ENCODE results near the gene FRRS1. TPM values are rescaled to one million over a fixed set of nuclear protein-coding genes. Genes with fewer than 3 reads are reported as not detected.

Gene FRRS1
- total RNA-seq, 1 experiment from 2014 or later: 12.1 TPM

DNA sequence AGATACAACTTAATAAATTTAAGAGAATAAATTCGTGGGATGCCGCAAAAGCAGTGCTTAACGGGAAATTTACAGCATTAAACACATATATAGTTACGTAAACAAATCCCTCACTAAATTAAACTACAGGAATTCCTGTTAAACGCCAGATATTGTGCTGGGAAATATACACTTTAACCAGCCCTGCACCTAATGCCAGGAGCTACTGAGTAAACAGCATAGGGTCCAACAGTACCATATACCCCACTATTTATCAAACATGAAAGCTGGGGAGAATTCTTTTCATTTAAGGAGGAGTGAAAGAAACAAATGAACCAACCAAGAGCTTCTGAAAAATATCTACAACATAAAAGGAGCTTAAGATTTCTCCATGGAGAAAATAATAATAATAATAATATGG lies 11.7 kb downstream of the FRRS1 start:
- peaks cover under 1% of the 10 kb centered on the region for H3K36me3 ChIP-seq (ENCODE audit: insufficient read depth, low read length, poor library complexity, severe bottlenecking)
- ChIA-PET CTCF (no interaction called here), POLR2A (ENCODE audit: low non-redundant PET) (no interaction called here)
- H3K9me3 ChIP-seq (ENCODE audit: low read depth, low read length, poor library complexity, severe bottlenecking): peaks cover 10% of the 10 kb centered on the region
- DNase-seq (ENCODE audit: low spot score): no peak
- intact Hi-C loops (cut with micrococcal nuclease; ENCODE audit: unreplicated experiment): no loop called here
- H3K27me3 ChIP-seq (replicated peaks; ENCODE audit: insufficient read depth, low read depth, low read length, poor library complexity): no peaks in the 10 kb centered on the region
- H3K27ac ChIP-seq (ENCODE audit: low read depth, low read length, poor library complexity, severe bottlenecking): no peak overlapping the region
- TF ChIP-seq EZH2 (IDR thresholded peaks at IDR 0.05; ENCODE audit: borderline replicate concordance, low read depth, low read length, poor library complexity, severe bottlenecking): no peak
- TF ChIP-seq, protein P1, sequence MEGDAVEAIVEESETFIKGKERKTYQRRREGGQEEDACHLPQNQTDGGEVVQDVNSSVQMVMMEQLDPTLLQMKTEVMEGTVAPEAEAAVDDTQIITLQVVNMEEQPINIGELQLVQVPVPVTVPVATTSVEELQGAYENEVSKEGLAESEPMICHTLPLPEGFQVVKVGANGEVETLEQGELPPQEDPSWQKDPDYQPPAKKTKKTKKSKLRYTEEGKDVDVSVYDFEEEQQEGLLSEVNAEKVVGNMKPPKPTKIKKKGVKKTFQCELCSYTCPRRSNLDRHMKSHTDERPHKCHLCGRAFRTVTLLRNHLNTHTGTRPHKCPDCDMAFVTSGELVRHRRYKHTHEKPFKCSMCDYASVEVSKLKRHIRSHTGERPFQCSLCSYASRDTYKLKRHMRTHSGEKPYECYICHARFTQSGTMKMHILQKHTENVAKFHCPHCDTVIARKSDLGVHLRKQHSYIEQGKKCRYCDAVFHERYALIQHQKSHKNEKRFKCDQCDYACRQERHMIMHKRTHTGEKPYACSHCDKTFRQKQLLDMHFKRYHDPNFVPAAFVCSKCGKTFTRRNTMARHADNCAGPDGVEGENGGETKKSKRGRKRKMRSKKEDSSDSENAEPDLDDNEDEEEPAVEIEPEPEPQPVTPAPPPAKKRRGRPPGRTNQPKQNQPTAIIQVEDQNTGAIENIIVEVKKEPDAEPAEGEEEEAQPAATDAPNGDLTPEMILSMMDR (conservative IDR thresholded peaks at IDR 0.05; ENCODE audit: low read depth, low read length): no peak
- no TSS peak for BruUV-seq (replicated peaks)
- H3K4me1 ChIP-seq (ENCODE audit: insufficient read depth, low read length, poor library complexity, severe bottlenecking): peaks cover 20% of the 10 kb centered on the region
- H3K4me3 ChIP-seq (ENCODE audit: low read depth, low read length, poor library complexity, severe bottlenecking): no peak overlapping the region

DNA sequence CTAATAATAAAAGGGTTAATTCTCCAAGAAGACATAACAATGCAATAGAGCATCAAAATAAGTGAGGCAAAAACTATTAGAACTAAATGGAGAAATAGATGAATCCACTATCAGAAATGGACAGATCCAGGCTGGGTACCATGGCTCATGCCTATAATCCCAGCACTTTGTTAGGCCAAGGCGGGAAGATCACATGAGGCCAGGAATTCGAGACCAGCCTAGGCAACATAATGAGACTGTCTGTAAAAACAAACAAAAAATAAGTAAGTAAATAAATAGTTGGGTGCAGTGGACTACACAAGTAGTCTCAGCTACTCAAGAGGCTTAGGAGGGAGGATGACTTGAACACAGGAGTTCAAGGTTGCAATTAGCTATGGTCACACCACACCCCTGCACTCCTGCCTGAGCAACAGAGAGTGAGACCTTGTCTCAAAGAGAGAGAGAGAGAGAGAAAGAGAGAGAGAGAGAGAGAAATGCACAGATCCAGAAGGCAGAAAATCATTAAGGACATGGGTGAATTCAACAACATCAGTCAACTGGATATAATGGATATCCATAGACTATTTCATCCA lies 12.3 kb downstream of the FRRS1 start:
- no peak overlapping the region for H3K4me3 ChIP-seq (ENCODE audit: low read depth, low read length, poor library complexity, severe bottlenecking)
- H3K9me3 ChIP-seq (ENCODE audit: low read depth, low read length, poor library complexity, severe bottlenecking): peaks cover 5% of the 10 kb centered on the region
- peaks cover 20% of the 10 kb centered on the region for H3K4me1 ChIP-seq (ENCODE audit: insufficient read depth, low read length, poor library complexity, severe bottlenecking)
- no TSS peak for BruUV-seq (replicated peaks)
- H3K27ac ChIP-seq (ENCODE audit: low read depth, low read length, poor library complexity, severe bottlenecking): no peak overlapping the region
- H3K36me3 ChIP-seq (ENCODE audit: insufficient read depth, low read length, poor library complexity, severe bottlenecking): no peaks in the 10 kb centered on the region
- ChIA-PET CTCF (no interaction called here), POLR2A (ENCODE audit: low non-redundant PET) (interaction anchor here (0.8 kb wide), 1 partner anchor 11 kb away, joined by 12 read pairs; no protein-coding TSS in a partner anchor)
- intact Hi-C loops (cut with micrococcal nuclease; ENCODE audit: unreplicated experiment): no loop called here
- TF ChIP-seq, protein P1 (conservative IDR thresholded peaks at IDR 0.05; ENCODE audit: low read depth, low read length): no peak
- TF ChIP-seq EZH2 (IDR thresholded peaks at IDR 0.05; ENCODE audit: borderline replicate concordance, low read depth, low read length, poor library complexity, severe bottlenecking): no peak
- DNase-seq (ENCODE audit: low spot score): no peak
- H3K27me3 ChIP-seq (replicated peaks; ENCODE audit: insufficient read depth, low read depth, low read length, poor library complexity): no peaks in the 10 kb centered on the region

DNA sequence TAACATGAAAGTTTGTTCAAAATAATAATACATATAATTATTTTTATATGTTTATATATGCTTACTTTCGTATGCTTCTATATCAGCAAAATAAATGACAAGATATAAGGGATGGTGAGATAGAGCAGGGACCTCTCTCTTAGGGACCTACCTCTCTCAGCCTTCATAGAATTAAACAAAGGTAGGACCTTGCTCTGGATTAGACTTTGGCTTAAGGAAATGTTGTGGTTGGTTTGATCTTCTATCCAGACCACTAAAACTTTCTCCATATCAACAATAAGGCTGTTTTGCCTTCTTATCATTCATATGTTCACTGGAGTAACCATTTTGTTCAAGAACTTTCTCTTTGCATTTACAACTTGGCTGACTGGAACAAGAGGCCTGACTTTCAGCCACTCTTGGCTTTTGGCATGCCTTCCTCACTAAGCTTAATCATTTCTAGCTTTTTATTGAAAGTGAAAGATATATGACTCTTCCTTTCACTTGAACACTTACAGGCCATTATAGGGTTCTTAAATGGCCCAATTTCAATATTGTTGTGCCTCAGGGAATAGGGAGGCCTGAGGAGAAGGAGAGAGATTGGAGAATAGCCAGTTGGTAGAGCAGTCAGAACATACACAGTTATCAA lies 14.4 kb downstream of the FRRS1 start:
- BruUV-seq (replicated peaks): no TSS peak
- Histone ChIP-seq H3K4me3 (ENCODE audit: low read depth, low read length, poor library complexity, severe bottlenecking) (no peak overlapping the region), H3K27me3 (replicated peaks; ENCODE audit: insufficient read depth, low read depth, low read length, poor library complexity) (no peaks in the 10 kb centered on the region), H3K36me3 (ENCODE audit: insufficient read depth, low read length, poor library complexity, severe bottlenecking) (no peaks in the 10 kb centered on the region), H3K27ac (ENCODE audit: low read depth, low read length, poor library complexity, severe bottlenecking) (no peak overlapping the region), H3K9me3 (ENCODE audit: low read depth, low read length, poor library complexity, severe bottlenecking) (no peaks in the 10 kb centered on the region), H3K4me1 (ENCODE audit: insufficient read depth, low read length, poor library complexity, severe bottlenecking) (peaks cover 11% of the 10 kb centered on the region)
- TF ChIP-seq, protein P1 (conservative IDR thresholded peaks at IDR 0.05; ENCODE audit: low read depth, low read length): no peak
- no peak for TF ChIP-seq EZH2 (IDR thresholded peaks at IDR 0.05; ENCODE audit: borderline replicate concordance, low read depth, low read length, poor library complexity, severe bottlenecking)
- DNase-seq (ENCODE audit: low spot score): peak; percentile 12
- ChIA-PET CTCF (no interaction called here), POLR2A (ENCODE audit: low non-redundant PET) (no interaction called here)
- intact Hi-C loops (cut with micrococcal nuclease; ENCODE audit: unreplicated experiment): no loop called here

All from A673 (cell line).